HCT116 (cell line): ENCODE results near the gene STARD5. TPM values are rescaled to one million over a fixed set of nuclear protein-coding genes. Genes with fewer than 3 reads are reported as not detected.
A peak's percentile ranks its signal among the peaks of the same experiment; 100 is the strongest.

ENCODE experiments used
- ATAC-seq: fragments of 200-7000 bp; cut with Tn5 transposase; 2 replicates; pipeline ENCODE4 v1.9.1; 2020; ENCODE audit warnings: mild to moderate bottlenecking, moderate library complexity
- BruUV-seq: library from RNA; stranded (reverse); fragments of 400-500 nt; replicated peaks from 2 replicates; lab custom pipeline; 2021; lab: Mats Ljungman, UMichigan
- CTCF ChIA-PET: fragments of 300-600 bp; sonication (Branson Sonifier 250); formaldehyde crosslinking; loops from one replicate; lab custom pipeline; 2021; ENCODE audit warnings: antibody characterized with exemption; lab: Charles Lee
- POLR2A ChIA-PET: fragments of 300-600, 350-600 bp; sonication (Branson Sonifier 250); formaldehyde crosslinking; loops from one replicate; lab custom pipeline; 2021; ENCODE audit warnings: antibody characterized with exemption; lab: Charles Lee
- RAD21 ChIA-PET, 2 experiments: fragments of 300-600 bp; sonication (Branson Sonifier 250); formaldehyde crosslinking; loops; one replicate each; lab custom pipeline; 2023; ENCODE audit warnings: low total read pairs in 2 of 2; ENCODE audit not compliant: uncharacterized antibody in 2 of 2, unreplicated experiment in 2 of 2, low non-redundant PET in 1 of 2; lab: Charles Lee
- DNase-seq: peaks from one replicate; pipeline ENCODE4 v3.0.0-alpha.2; 2010; ENCODE audit warnings: low read depth, low spot score
- H2AFZ ChIP-seq: fragments of 200-600 bp; shearing (Covaris generic), sonication (generic); 2 replicates; pipeline ENCODE4 v1.6.1; 2017; ENCODE audit warnings: low read depth, mixed run types, mixed read lengths, antibody characterized with exemption, low read length; ENCODE audit not compliant: poor library complexity, severe bottlenecking
- H3K27ac ChIP-seq: 2 replicates; pipeline ENCODE4 v1.5.1; 2012; ENCODE audit warnings: low read depth, low read length
- H3K27me3 ChIP-seq: fragments of 200-600 bp; sonication (generic); 2 replicates; pipeline ENCODE4 v1.6.1; 2016; ENCODE audit warnings: mixed run types, low read length, mixed read lengths; ENCODE audit not compliant: insufficient read depth
- H3K36me3 ChIP-seq, 2 experiments: fragments of 200-500 bp in 1 of 2; fragments of 200-600 bp in 1 of 2; sonication (Bioruptor generic) in 1 of 2; sonication (generic) in 1 of 2; 2 replicates each; pipeline versions ENCODE4 v1.5.1 to v1.6.1; 2014 to 2016; ENCODE audit warnings: low read length in 2 of 2, inconsistent platforms in 1 of 2, mixed read lengths in 1 of 2, mixed run types in 1 of 2; ENCODE audit not compliant: insufficient read depth in 2 of 2, control insufficient read depth in 1 of 2
- H3K4me1 ChIP-seq, 2 experiments: fragments of 200-600 bp in 1 of 2; sonication (generic) in 1 of 2; 2 replicates each; pipeline versions ENCODE4 v1.5.1 to v1.6.1; 2012 to 2017; ENCODE audit warnings: low read length in 2 of 2, inconsistent platforms in 1 of 2, mild to moderate bottlenecking in 1 of 2, mixed read lengths in 1 of 2, mixed run types in 1 of 2, moderate library complexity in 1 of 2; ENCODE audit not compliant: insufficient read depth in 2 of 2, control insufficient read depth in 1 of 2
- H3K4me2 ChIP-seq: fragments of 200-600 bp; sonication (generic); 2 replicates; pipeline ENCODE4 v1.6.1; 2017; ENCODE audit warnings: mixed run types, low read length, mixed read lengths
- H3K4me3 ChIP-seq, 2 experiments: fragments of 200-600 bp in 1 of 2; sonication (generic) in 1 of 2; replicated peaks in 1 of 2; 2 replicates each; pipeline ENCODE4 v1.5.1; 2011 to 2016; ENCODE audit warnings: low read length in 2 of 2, control low read depth in 1 of 2, low read depth in 1 of 2, mild to moderate bottlenecking in 1 of 2, mixed read lengths in 1 of 2, mixed run types in 1 of 2
- H3K79me2 ChIP-seq: fragments of 200-600 bp; sonication (generic); 2 replicates; pipeline ENCODE4 v1.6.1; 2017; ENCODE audit warnings: mild to moderate bottlenecking, mixed run types, low read length, moderate library complexity, mixed read lengths; ENCODE audit not compliant: insufficient read depth
- H3K9ac ChIP-seq: fragments of 200-600 bp; sonication (generic); 2 replicates; pipeline ENCODE4 v1.6.1; 2016; ENCODE audit warnings: low read length, mixed read lengths
- H3K9me2 ChIP-seq: fragments of 200-600 bp; sonication (generic), shearing (Covaris generic); 2 replicates; pipeline ENCODE4 v1.6.1; 2017; ENCODE audit warnings: mixed run types, mild to moderate bottlenecking, moderate library complexity; ENCODE audit not compliant: insufficient read depth
- H3K9me3 ChIP-seq, 2 experiments: fragments of 200-500 bp in 1 of 2; fragments of 200-600 bp in 1 of 2; sonication (Bioruptor generic) in 1 of 2; sonication (generic) in 1 of 2; 2 replicates each; pipeline ENCODE4 v1.6.1; 2014 to 2017; ENCODE audit warnings: low read length in 2 of 2, mixed read lengths in 2 of 2, inconsistent platforms in 1 of 2, low read depth in 1 of 2, mild to moderate bottlenecking in 1 of 2, mixed run types in 1 of 2, moderate library complexity in 1 of 2; ENCODE audit not compliant: control insufficient read depth in 1 of 2, insufficient read depth in 1 of 2
- H4K20me1 ChIP-seq: fragments of 200-600 bp; sonication (generic), shearing (Covaris generic); 2 replicates; pipeline ENCODE4 v1.6.1; 2017; ENCODE audit warnings: mixed run types, mild to moderate bottlenecking, moderate library complexity; ENCODE audit not compliant: insufficient read depth
- CEBPB ChIP-seq: IDR thresholded peaks from 2 replicates; pipeline ENCODE4 v1.6.1; 2012; ENCODE audit warnings: low read depth
- ELF1 ChIP-seq: IDR thresholded peaks from 2 replicates; pipeline ENCODE4 v1.6.1; 2012; ENCODE audit warnings: low read depth, borderline replicate concordance
- EZH2 ChIP-seq: fragments of 200-600 bp; sonication (generic); IDR thresholded peaks from 2 replicates; pipeline ENCODE4 v1.6.1; 2017; ENCODE audit warnings: antibody characterized with exemption, mixed run types
- SRF ChIP-seq: IDR thresholded peaks from 2 replicates; pipeline ENCODE4 v1.6.1; 2012; ENCODE audit warnings: low read depth
- intact Hi-C: fragments of 100-400 bp; cut with micrococcal nuclease; formaldehyde crosslinking; loops from 2 replicates; pipeline ENCODE4 v1.10.0; 2022
- total RNA-seq: library from RNA; stranded (reverse); gene quantifications from one replicate; pipeline ENCODE4 v1.2.1, GENCODE V29; 2021; ENCODE audit not compliant: unreplicated experiment
- TF ChIP-seq, protein P1 (sequence below), 3 experiments: fragments of 200-600 bp in 1 of 3; sonication (generic) in 1 of 3; IDR thresholded peaks in 2 of 3; conservative IDR thresholded peaks in 1 of 3; 2 replicates each; pipeline ENCODE4 v1.5.1; 2012 to 2017; ENCODE audit warnings: low read depth in 2 of 3, low read length in 2 of 3, antibody characterized with exemption in 1 of 3, borderline replicate concordance in 1 of 3, control low read depth in 1 of 3, mild to moderate bottlenecking in 1 of 3, mixed read lengths in 1 of 3, mixed run types in 1 of 3, moderate library complexity in 1 of 3; ENCODE audit not compliant: insufficient read depth in 1 of 3

Gene STARD5
- total RNA-seq, 1 experiment from 2014 or later = 4.0 TPM

DNA sequence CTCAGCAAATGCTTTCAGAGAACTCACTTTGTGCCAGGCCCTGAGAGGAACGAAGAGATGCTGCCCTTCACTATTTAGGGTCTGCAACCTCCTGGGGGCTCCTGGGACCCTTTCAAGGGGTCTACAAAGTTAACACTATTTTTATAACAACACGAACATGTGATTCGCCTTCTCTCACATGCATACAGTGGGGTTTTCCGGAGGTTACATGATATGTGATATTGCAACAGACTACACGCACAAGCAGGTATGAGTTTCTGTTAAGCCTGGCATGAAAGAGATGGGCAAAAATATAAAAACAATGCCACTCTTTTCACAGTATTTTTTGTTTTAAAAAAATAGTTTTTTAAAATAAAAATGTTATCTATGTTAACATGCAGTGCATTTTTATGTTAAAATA is 10.3 kb downstream of the STARD5 start:
- Histone ChIP-seq H3K27ac (peak overlapping the region; percentile 32; the same call in 1 of the 2 replicates), H3K4me1 (peaks cover 13 to 18% of the 10 kb centered on the region in 2 experiments), H4K20me1 (no peaks in the 10 kb centered on the region), H3K4me3 (peak overlapping the region in 1 of 2 experiments; percentile 22; a peak in 1 of 4 replicates), H3K27me3 (no peaks in the 10 kb centered on the region), H2AFZ (no peak overlapping the region), H3K9ac (peak overlapping the region; percentile 35; the same call in 1 of the 2 replicates), H3K9me3 (no peaks in the 10 kb centered on the region), H3K36me3 (no peaks in the 10 kb centered on the region), H3K9me2 (no peaks in the 10 kb centered on the region), H3K4me2 (peak overlapping the region; percentile 76), H3K79me2 (no peaks in the 10 kb centered on the region)
- intact Hi-C loops = no loop called here
- ChIA-PET RAD21 (no interaction called here), CTCF (interaction anchor here (1.2 kb wide), 1 partner anchor 47 kb away, joined by 7 read pairs; no protein-coding TSS in a partner anchor), POLR2A (no interaction called here)
- TF ChIP-seq, protein P1, sequence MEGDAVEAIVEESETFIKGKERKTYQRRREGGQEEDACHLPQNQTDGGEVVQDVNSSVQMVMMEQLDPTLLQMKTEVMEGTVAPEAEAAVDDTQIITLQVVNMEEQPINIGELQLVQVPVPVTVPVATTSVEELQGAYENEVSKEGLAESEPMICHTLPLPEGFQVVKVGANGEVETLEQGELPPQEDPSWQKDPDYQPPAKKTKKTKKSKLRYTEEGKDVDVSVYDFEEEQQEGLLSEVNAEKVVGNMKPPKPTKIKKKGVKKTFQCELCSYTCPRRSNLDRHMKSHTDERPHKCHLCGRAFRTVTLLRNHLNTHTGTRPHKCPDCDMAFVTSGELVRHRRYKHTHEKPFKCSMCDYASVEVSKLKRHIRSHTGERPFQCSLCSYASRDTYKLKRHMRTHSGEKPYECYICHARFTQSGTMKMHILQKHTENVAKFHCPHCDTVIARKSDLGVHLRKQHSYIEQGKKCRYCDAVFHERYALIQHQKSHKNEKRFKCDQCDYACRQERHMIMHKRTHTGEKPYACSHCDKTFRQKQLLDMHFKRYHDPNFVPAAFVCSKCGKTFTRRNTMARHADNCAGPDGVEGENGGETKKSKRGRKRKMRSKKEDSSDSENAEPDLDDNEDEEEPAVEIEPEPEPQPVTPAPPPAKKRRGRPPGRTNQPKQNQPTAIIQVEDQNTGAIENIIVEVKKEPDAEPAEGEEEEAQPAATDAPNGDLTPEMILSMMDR (IDR thresholded peaks at IDR 0.05 in 2 of 3, conservative IDR thresholded peaks at IDR 0.05 in 1 of 3; ENCODE audit: borderline replicate concordance in 1 of 3, insufficient read depth in 1 of 3, low read depth in 2 of 3, low read length in 2 of 3) = no peak
- TF ChIP-seq ELF1 (no peak), SRF (no peak), CEBPB (no peak), EZH2 (no peak)
- BruUV-seq = no TSS peak
- no peak for DNase-seq
- ATAC-seq = no peak
